Activated CD8-positive, alpha-beta memory T cell treated with anti-CD3 and anti-CD28 coated beads for 36 hours (primary cell): ENCODE data around the gene DNAJB11. TPM values are rescaled to one million over a fixed set of nuclear protein-coding genes. Genes with fewer than 3 reads are reported as not detected.

Experiments
- CTCF ChIA-PET: fragments of 350-600 bp; sonication (Branson Sonifier 250); formaldehyde crosslinking; loops from one replicate; lab custom pipeline; 2021; ENCODE audit warnings: antibody characterized with exemption; lab: Charles Lee
- POLR2A ChIA-PET: fragments of 350-600 bp; sonication (Branson Sonifier 250); formaldehyde crosslinking; loops from one replicate; lab custom pipeline; 2021; ENCODE audit warnings: antibody characterized with exemption; lab: Charles Lee
- total RNA-seq, 2 experiments: library from RNA; stranded (reverse); gene quantifications; one replicate each; pipeline ENCODE4 v1.2.3, GENCODE V29; 2021

DNAJB11 gene
- total RNA-seq, 2 experiments from 2014 or later = 58.7 to 60.3 TPM

- ChIA-PET POLR2A (interaction anchor here (0.8 kb wide), 1 partner anchor 203 kb away, joined by 4 read pairs; no protein-coding TSS in a partner anchor), CTCF (interaction anchor here (1.2 to 1.5 kb wide), 2 partner anchors 28 to 65 kb away, joined by 3 read pairs; no protein-coding TSS in a partner anchor)
Observed at GRCh38 chr3:186587183-186587582, 16.7 kb downstream of the DNAJB11 start.

GRCh38 chr3:186588632-186589031, 18.1 kb downstream of the DNAJB11 start:
- POLR2A ChIA-PET = no interaction called here
- CTCF ChIA-PET = no interaction called here

GRCh38 chr3:186589121-186589520, 18.6 kb downstream of the DNAJB11 start:
- POLR2A ChIA-PET = no interaction called here
- CTCF ChIA-PET = no interaction called here

GRCh38 chr3:186589856-186590579, 19.5 kb downstream of the DNAJB11 start:
- ChIA-PET POLR2A (no interaction called here), CTCF (interaction anchor here (1.0 kb wide), 1 partner anchor 20 kb away, joined by 3 read pairs; no protein-coding TSS in a partner anchor)

- ChIA-PET CTCF (interaction anchor here (0.6 to 1.0 kb wide), 2 partner anchors 19 to 61 kb away, joined by 3 to 5 read pairs; no protein-coding TSS in a partner anchor), POLR2A (interaction anchor here (0.5 kb wide), 1 partner anchor 28 kb away, joined by 3 read pairs; no protein-coding TSS in a partner anchor)
Observed at GRCh38 chr3:186590580-186591295, 20.2 kb downstream of the DNAJB11 start.

- ChIA-PET POLR2A (no interaction called here), CTCF (interaction anchor here (1.0 kb wide), 1 partner anchor 23 kb away, joined by 3 read pairs; no protein-coding TSS in a partner anchor)
Observed at GRCh38 chr3:186592682-186593081, 22.2 kb downstream of the DNAJB11 start.

- ChIA-PET POLR2A (no interaction called here), CTCF (no interaction called here)
Observed at GRCh38 chr3:186593862-186594261, 23.3 kb downstream of the DNAJB11 start.

- POLR2A ChIA-PET = no interaction called here
- CTCF ChIA-PET = no interaction called here
Observed at GRCh38 chr3:186594591-186595113, 24.1 kb downstream of the DNAJB11 start.

- POLR2A ChIA-PET = interaction anchor here (0.6 to 0.7 kb wide), 2 partner anchors 26 to 29 kb away, joined by 3 to 7 read pairs; no protein-coding TSS in a partner anchor
- CTCF ChIA-PET = interaction anchor here (0.6 to 0.7 kb wide), 3 partner anchors 653 to 866 kb away, joined by 3 to 5 read pairs (median 3); no protein-coding TSS in a partner anchor
Observed at GRCh38 chr3:186596568-186597287, 26.2 kb downstream of the DNAJB11 start.

- POLR2A ChIA-PET = no interaction called here
- CTCF ChIA-PET = interaction anchor here (0.7 kb wide), 1 partner anchor 13 kb away, joined by 3 read pairs; no protein-coding TSS in a partner anchor
Observed at GRCh38 chr3:186598108-186598784, 27.7 kb downstream of the DNAJB11 start.

- CTCF ChIA-PET = no interaction called here
- POLR2A ChIA-PET = no interaction called here
Observed at GRCh38 chr3:186598794-186599141, 28.2 kb downstream of the DNAJB11 start.

GRCh38 chr3:186599142-186599784, 28.7 kb downstream of the DNAJB11 start:
- ChIA-PET CTCF (no interaction called here), POLR2A (no interaction called here)

- CTCF ChIA-PET = interaction anchor here (1.1 kb wide), 1 partner anchor 15 kb away, joined by 6 read pairs; no protein-coding TSS in a partner anchor
- POLR2A ChIA-PET = no interaction called here
Observed at GRCh38 chr3:186599785-186600166, 29.3 kb downstream of the DNAJB11 start.

GRCh38 chr3:186600896-186601295, 30.4 kb downstream of the DNAJB11 start:
- CTCF ChIA-PET = interaction anchor here (1.1 kb wide), 1 partner anchor 14 kb away, joined by 6 read pairs; no protein-coding TSS in a partner anchor
- POLR2A ChIA-PET = no interaction called here

- ChIA-PET POLR2A (no interaction called here), CTCF (interaction anchor here (3.1 kb wide), 1 partner anchor 13 kb away, joined by 12 read pairs; no protein-coding TSS in a partner anchor)
Observed at GRCh38 chr3:186603159-186603558, 32.6 kb downstream of the DNAJB11 start.

- CTCF ChIA-PET = interaction anchor here (3.1 kb wide), 1 partner anchor 12 kb away, joined by 12 read pairs; no protein-coding TSS in a partner anchor
- POLR2A ChIA-PET = no interaction called here
Observed at GRCh38 chr3:186605078-186605477, 34.6 kb downstream of the DNAJB11 start.

- POLR2A ChIA-PET = no interaction called here
- CTCF ChIA-PET = no interaction called here
Observed at GRCh38 chr3:186605561-186606545, 35.3 kb downstream of the DNAJB11 start.
